GM06990 (cell line): ENCODE measurements around the gene CD47.

Source experiments
- DNase-seq: peaks from one replicate; pipeline ENCODE4 v3.0.0-alpha.2; 2011; ENCODE audit not compliant: insufficient read length; ENCODE audit errors: extremely low read depth
- H3K27me3 ChIP-seq: replicated peaks from 2 replicates; pipeline ENCODE4 v1.6.0; 2011; ENCODE audit warnings: low read length; ENCODE audit not compliant: control insufficient read depth, insufficient read depth
- H3K36me3 ChIP-seq: 2 replicates; pipeline ENCODE4 v1.5.1; 2011; ENCODE audit warnings: low read length; ENCODE audit not compliant: control insufficient read depth, insufficient read depth
- H3K4me3 ChIP-seq: replicated peaks from 2 replicates; pipeline ENCODE4 v1.5.1; 2011; ENCODE audit warnings: low read depth, mild to moderate bottlenecking, control low read depth, low read length
- CTCF ChIP-seq: IDR thresholded peaks from 2 replicates; pipeline ENCODE4 v1.5.1; 2011; ENCODE audit warnings: low read length, control low read depth, mild to moderate bottlenecking, inconsistent platforms; ENCODE audit not compliant: insufficient read depth, poor library complexity, severe bottlenecking

Gene CD47

GRCh38 chr3:108064293-108064887 is 26.4 kb downstream of the CD47 start:
- Histone ChIP-seq H3K27me3 (no peaks in the 10 kb centered on the region), H3K4me3 (no peak overlapping the region), H3K36me3 (peaks cover 7% of the 10 kb centered on the region)
- no peak for DNase-seq
- no peak for TF ChIP-seq CTCF

- H3K4me3 ChIP-seq = no peak overlapping the region
- peak; percentile 28 for DNase-seq
- H3K36me3 ChIP-seq = peaks cover 9% of the 10 kb centered on the region
- TF ChIP-seq CTCF = no peak
- H3K27me3 ChIP-seq = no peaks in the 10 kb centered on the region
Observed at GRCh38 chr3:108062051-108062450, 28.8 kb downstream of the CD47 start.

GRCh38 chr3:108060331-108060730 is 30.5 kb downstream of the CD47 start:
- DNase-seq = no peak
- Histone ChIP-seq H3K27me3 (no peaks in the 10 kb centered on the region), H3K4me3 (no peak overlapping the region), H3K36me3 (peaks cover 13% of the 10 kb centered on the region)
- no peak for TF ChIP-seq CTCF

- no peak for TF ChIP-seq CTCF
- H3K4me3 ChIP-seq = no peak overlapping the region
- peaks cover 15% of the 10 kb centered on the region for H3K36me3 ChIP-seq
- H3K27me3 ChIP-seq = no peaks in the 10 kb centered on the region
- DNase-seq = no peak
Observed at GRCh38 chr3:108055931-108056330, 34.9 kb downstream of the CD47 start.

GRCh38 chr3:108054935-108055334 is 35.9 kb downstream of the CD47 start:
- peaks cover 10% of the 10 kb centered on the region for H3K36me3 ChIP-seq
- H3K27me3 ChIP-seq = no peaks in the 10 kb centered on the region
- TF ChIP-seq CTCF = no peak
- DNase-seq = no peak
- H3K4me3 ChIP-seq = no peak overlapping the region

GRCh38 chr3:108053483-108053882 is 37.3 kb downstream of the CD47 start:
- no peak for TF ChIP-seq CTCF
- no peak overlapping the region for H3K4me3 ChIP-seq

More at GRCh38 chr3:108053483-108053882, 37.3 kb downstream of the CD47 start:
- no peak for DNase-seq
- H3K27me3 ChIP-seq = no peaks in the 10 kb centered on the region
- peaks cover 10% of the 10 kb centered on the region for H3K36me3 ChIP-seq
